Activated effector memory CD4-positive, alpha-beta T cell treated with anti-CD3 and anti-CD28 coated beads, Interleukin-2, amount 50 U/mL, for 16 hours (primary cell): ENCODE measurements around the gene CMYA5.
"Not testable (repeated sequence)": the region's sequence is repeated elsewhere in the genome, so short reads cannot be mapped to it uniquely, and the experiment has no call there.

Source experiments
- DNase-seq: peaks from one replicate; pipeline ENCODE4 v3.0.0-alpha.2; 2020

Gene CMYA5

DNA sequence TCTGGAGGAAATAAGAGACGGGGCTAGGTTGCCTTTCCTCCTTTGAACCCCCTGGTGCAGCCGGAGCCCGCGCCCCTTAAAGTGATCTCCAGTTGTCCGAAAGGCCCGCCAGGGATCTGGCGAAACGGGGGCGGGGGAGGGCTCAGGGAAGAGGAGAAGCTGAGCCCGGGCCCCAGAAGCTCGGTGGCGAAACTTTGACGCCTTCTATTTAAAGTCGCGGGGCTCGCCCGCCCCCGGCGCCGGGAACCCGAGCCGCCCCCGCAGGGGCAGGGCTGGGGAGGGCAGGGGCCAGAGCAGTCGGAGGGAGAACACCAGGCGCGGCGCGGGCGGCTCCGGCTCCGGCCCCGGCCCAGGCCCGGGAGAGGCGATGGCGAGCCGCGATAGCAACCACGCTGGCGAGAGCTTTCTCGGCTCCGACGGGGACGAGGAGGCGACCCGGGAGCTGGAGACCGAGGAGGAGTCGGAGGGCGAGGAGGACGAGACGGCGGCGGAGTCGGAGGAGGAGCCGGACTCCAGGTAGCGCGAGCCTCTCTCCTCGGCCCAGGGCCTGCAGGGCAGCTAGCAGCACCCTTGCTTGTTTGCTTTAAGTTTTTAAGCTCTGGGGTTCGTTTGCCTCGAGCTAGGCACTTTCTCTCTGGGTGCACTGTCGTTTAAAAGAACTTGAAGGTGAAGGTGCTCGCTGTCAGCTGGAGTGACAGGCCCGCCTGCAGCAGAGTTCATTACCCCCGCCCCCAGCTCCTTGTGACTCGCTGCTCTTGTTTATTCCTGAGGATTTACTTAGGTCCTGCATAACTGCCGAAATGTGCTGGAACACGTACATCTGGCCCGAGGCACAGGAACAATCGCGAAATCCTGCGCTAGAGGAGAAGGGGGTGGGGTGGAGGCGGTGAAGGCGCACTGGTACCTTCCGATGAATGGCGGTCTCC, at the start of gene CMYA5:
CMYA5 (plus strand) TSS at position 296 of the 926 bp plus-strand sequence; CDS start at position 368, 72 bp downstream.
- DNase-seq, result no peak

DNA sequence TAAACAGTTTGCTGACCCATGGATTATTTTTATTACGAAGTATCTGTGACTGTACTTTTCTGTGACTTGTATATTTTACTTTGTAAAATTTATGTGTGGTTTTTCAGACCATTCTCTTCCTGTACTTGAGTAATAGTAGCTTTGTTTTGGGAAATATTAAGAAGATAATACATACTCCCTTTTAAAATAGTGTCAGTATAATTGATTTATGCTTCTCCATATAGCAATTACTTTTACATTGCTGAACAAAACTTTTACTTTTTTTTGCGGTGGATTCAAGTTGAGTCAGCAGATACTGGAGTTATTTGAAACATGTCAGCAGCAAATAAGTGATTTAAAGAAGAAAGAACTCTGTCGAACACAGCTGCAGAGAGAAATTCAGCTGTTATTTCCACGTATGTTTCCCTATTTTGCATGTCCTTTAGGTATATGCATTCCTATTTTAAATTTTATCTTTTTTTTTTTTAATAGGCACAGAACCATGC, 49.0 kb upstream of the CMYA5 start:
- DNase-seq, result no peak

DNA sequence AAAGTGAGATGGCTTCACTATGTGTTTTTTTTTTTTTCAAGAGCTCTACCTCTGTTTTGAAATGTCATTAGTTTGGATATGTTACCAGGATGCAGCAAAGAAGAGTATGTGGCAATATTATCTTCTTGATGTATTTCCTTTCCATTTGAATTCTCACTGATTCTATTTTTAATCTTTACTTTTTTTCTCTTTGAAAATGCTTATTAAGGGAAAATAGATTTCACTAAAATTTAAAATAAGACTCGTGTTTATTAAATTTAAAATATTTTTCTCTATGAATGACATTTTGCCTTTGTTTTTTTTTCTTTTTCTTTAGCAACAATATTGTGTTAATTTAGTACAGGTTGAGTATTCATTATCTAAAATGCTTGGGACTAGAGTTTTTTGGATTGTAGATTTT, 48.2 kb upstream of the CMYA5 start:
- DNase-seq, result no peak

GRCh38 chr5:79642210-79642609, 47.4 kb upstream of the CMYA5 start:
- DNase-seq, result no peak

GRCh38 chr5:79653843-79654242, 35.8 kb upstream of the CMYA5 start:
- no peak for DNase-seq

- no peak for DNase-seq
These were observed 26.4 kb upstream of the CMYA5 start for GRCh38 chr5:79663212-79663611.

DNA sequence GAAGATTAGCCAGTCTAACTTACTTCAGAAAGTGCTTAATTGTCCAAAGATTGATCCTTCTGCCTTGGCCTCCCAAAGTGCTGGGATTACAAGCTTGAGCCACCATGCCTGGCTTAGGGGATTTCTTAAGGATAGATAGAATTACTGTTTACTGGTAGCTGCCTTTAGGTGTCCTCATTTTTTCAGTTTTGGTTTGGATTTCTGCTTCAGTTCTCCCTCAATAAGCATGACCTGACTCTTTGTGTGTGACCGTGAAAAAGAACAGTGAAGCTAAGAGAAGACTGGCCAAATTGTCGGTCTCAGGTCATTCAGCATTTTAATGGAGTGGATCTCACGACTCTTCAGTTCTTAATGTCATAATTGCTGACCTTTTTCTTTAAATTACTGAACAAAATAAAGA, 22.9 kb upstream of the CMYA5 start:
- DNase-seq, result no peak

DNA sequence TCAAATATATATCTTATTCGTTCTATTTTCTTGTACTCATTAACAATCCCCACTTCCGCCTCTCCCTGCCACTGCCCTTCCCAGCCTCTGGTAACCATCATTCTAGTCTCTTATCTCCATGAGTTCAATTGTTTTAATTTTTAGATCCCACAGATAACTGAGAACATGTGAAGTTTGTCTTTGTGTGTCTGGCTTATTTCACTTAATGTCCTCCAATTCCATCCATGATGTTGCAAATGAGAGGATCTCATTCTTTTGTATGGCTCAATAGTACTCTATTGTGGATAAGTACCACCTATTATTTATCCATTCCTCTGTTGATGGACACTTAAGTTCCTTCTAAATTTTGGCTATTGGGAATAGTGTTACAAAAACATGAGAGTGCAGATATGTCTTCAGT, 17.2 kb upstream of the CMYA5 start:
- DNase-seq, result no peak

- not testable (repeated sequence) for DNase-seq
These were observed 13.3 kb upstream of the CMYA5 start for GRCh38 chr5:79676354-79676753.

DNA sequence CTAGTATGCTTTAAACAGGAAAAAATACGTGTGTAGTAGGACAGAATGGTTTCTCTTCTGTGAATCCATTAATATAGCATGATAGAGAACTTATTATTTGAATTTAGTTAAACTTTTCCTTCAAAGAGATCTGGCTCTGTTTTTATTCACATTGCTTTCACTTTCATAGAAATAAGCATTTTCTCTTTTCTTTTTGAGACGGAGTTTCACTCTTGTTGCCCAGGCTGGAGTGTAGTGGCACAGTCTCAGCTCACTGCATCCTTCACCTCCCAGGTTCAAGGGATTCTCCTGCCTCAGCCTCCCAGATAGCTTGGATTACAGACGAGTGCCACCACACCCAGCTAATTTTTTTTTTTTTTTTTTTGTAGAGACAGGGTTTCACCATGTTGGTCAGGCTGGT, 7.5 kb upstream of the CMYA5 start:
- DNase-seq, result not testable (repeated sequence)

DNA sequence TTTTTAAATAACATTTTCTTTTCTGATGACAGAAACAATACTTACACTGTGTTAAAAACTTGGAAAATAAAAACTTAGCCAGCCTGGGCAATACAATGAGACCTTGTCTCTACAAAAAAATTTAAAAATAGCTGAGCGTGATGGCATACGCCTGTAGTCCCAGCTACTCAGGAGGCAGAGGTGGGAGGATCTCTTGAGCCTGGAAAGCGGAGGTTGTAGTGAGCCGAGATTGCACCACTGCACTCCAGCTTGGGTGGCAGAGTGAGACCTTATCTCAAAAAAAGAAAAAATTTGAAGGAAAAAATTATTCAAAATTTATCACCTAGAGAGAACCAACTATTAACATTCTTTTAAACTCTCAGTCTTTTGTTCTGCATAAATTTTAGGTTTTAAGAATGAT, 4.9 kb upstream of the CMYA5 start:
- no peak for DNase-seq

DNA sequence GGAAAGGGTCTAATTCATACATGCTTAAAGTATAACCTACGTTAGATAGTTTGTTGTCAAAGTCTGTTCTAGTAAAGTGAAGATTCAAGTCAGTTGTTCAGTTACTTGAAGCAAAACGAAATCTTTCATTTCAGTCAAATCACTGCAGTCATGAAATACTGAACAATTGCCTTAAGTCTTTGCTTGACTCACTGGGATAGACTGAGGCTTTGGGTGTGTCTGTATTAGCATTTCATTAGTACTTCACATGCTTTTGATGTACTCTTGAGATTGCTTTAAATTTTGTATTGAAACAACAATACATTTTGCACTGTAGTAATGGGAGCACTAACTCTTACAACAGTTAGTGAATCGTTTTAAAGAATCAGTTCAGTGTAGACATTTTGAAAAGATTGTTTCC, 4.0 kb upstream of the CMYA5 start:
- no peak for DNase-seq

- DNase-seq, result no peak
These were observed 2.8 kb upstream of the CMYA5 start for GRCh38 chr5:79686799-79687198.

DNA sequence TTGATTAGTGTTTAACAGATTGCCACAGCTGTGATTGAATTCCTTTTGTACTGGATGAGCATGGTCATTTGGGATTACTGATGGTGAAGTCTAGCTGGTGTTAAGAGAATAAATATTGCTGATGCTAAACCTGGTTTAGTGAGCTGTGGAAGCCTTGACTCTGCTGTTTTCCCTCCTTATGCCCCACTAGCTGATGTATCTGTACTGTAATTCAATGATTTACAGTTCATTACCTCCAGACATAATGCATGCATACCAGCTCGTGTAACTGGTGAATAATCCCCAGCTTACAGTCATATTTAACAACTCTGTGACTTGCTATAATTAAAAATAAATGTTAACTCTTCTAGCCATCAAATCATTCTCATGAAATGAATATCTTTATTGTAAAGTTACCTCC, 1.7 kb upstream of the CMYA5 start:
- no peak for DNase-seq

DNA sequence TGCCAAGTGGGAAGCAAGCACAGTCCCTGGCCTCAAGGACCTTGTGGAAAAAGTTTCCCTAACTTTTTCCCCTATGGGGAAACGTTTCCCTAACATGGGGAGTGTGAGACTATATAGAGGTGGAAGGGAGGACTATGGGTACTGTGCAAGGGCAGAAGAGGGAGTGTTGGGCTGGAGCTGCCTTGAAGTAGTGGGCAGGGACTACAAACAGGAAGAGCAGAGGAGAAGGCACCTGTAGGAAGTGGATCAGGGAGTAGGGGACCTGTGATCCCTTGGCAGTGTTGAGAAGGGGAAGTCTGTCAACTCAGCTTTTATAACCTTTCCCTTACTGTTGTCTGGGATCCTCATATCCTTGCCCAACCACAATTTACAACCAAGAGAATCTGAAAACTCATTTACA, 1.4 kb downstream of the CMYA5 start:
- no peak for DNase-seq

DNA sequence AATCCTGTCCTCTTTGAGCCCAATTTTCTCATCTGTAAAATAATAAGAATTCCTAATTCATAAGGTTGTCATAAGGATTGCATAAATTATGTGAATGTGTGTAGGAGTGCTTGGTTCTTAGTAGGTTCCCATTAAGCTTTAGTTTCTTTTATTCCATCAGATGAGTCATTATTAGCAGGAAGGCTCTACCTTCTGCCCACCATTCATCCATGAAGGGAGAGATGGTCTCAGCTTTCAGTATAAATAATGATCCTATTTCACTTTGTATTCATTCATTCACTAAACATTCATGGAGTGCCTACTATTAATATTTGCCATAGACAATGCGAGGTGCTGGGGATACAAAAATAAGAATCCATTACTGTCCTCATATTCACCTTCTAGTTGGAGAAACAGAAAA, 3.0 kb downstream of the CMYA5 start:
- no peak for DNase-seq

GRCh38 chr5:79694183-79694582, 4.5 kb downstream of the CMYA5 start:
- no peak for DNase-seq

DNA sequence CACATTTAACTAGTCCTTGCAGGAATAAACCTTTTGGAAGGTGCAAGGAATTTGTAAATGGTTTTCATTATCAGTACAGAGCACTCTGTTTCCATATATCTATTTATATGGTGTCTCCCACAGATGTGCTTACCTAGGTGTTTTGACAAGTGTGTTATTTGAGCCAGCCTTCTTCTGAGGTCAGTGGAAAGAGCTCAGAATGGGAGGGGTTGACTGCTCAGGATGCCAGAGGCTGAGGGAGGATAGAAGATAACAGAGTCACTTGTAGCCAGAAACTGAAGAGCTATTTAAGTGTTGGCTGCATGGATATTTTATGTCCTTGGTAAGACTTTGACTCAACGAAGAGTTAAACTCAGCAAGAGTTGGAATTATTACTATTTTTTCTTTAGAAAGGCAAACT, 5.0 kb downstream of the CMYA5 start:
- DNase-seq, result no peak

DNA sequence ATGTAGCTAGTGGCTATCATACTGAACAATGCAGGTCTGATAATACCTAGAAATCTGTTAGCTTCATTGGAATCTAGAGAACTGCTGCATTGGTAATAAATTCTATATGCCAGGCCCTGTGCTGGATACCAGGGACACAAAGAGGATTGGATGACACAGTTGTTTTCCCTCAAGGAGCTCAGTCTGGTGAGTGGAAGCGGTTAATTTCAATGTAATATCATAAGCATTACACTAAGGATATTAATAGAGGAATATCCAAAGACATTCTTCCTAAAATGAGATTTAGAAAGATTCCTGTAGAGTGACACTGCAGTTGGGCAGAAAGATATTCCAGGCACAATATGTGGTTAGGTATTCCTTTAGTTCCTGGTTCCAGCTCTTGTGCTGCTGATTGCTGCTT, 5.9 kb downstream of the CMYA5 start:
- DNase-seq, result no peak

DNA sequence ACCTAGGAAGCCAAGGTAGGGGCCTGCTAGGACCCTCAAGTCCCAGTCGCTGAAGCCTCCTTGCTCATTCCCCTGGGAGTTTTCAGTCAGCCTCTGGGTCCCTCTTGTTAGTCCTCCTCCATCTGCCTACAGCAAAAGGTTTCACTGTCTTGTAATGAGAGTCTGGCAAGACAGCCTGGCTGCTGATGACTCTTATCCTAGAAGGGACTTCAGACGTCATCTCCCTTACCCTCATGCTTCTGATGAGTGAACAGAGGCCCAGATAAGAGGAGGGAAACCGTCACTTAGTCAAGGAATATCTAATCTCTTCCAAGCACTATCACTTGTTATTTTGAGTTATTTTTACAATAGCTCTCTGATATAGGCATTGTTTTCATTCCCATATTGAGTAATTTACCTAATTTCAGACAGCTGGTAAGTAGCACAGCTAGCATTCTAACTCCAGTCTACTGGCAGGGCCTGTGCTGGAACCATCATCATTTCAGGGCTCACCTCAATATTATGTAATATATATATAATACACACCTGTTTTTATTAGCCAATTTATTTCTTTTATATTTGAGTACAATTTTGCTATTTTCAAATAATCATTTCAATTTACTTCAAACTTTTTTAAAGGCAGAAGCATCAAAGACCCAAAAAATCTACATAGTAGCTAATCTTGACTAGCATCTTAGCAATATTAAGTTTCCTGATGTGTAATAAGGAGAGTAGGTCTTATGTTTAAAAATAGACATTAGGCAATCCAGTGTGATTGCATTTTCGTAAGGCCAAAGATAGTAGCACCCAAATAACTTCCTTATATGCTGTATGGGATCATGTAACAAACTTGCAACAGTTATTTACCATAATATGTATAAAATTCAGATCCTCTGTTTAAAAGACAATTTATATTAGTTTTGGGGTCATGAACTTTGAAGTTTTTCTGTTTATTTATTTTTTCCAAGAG, 7.9 kb downstream of the CMYA5 start:
- DNase-seq, result no peak

DNA sequence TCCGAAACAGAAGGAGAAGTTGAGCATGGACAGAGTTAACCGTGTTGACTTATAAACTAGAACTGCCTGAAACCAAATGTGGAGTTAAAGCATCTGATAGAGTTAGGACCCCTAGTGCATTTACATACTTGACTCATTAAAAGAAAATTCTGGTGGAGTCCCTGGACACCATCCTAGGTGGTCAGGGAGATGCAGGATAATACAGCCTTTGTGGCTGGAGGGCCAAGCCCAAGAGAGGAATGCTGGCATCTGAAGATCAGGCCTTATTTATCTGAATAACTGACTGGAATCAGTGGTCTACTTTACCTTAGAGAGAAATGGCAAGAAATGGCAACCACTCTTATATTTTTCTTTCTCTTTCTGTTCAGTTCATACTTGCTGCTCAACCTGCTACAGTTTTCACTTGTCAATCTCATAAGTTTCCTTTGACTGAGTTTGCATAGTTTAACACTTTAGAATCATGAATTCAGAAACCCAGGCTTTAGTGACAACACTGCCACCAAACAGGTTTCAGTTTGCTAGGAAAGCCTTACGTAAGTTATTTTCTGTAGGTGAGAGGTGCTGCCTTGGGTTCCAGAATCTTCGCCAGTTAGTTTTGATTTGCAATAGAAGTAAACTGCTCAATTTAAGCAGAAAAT, 10.2 kb downstream of the CMYA5 start:
- DNase-seq, result no peak

DNA sequence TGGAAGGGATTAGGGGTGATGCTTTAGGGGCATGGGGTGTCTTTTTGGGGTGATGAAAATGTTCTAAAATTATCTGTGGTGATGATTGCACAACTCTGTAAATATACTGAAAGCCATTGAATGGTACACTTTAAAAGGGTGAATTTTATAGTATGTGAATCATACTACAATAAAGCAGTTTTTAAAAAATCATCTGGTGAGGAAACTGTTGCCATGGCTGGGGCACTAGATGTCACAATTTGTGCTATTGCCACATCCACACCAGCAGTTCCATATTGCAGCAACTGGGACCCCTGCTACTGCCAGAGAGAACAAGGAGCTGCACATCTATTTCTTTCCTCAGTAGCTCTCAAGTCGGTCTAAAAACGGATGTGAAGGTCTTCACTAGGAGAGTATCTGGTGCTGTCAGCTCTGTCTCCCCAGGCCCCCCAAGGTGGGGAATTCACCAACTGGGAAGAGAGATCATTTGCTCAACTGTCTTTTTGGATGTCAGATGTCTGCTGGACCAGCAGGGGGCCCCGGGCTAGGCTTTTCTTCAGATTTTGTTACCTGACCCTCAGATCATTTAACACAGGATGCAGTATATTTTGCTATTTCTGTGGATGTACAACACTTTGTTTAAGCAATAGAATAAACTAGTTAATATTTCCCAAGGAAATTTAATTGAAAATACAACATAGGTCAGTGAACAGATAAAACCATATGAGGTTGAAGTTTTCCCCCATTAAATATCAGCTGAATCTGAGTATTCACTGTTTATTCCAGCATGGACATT, 13.2 kb downstream of the CMYA5 start:
- DNase-seq, result peak; percentile 71

DNA sequence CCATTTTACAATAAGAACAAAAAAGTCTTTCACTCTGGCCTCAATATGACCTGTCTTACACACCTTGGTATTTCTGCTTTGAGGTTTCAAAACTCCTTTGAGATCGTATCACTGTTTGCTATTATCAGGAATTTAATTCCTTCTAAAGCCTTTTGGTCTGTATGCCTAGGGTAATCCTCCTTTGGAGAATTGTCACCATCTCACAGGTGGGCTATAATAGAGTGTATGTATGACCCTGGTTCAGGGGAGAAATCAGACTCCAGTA, 13.7 kb downstream of the CMYA5 start:
- DNase-seq, result no peak
